DMS79 (cell line): ENCODE data around the gene SNTG2.

Source experiments
- DNase-seq: peaks from one replicate; lab custom pipeline; 2025; lab: John Stamatoyannopoulos, UW

SNTG2 gene

DNA sequence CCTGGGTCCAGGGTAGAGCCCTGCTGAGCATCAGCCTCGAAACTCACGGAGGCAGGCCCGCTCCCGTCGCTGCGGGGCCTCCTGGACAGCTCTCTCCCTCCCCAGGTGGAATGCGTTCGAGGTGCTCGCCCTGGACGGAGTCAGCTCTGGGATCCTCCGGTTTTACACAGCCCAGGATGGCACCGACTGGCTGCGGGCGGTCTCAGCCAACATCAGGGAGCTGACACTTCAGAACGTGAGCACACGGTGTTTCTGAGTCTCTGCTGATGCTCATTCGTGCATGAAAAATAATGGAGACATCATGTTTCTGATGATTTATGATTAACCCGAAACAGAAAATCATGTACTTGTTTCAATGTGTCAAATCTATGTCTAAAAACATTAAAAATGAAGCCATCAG is 287.1 kb downstream of the SNTG2 start:
- DNase-seq = no peak

DNA sequence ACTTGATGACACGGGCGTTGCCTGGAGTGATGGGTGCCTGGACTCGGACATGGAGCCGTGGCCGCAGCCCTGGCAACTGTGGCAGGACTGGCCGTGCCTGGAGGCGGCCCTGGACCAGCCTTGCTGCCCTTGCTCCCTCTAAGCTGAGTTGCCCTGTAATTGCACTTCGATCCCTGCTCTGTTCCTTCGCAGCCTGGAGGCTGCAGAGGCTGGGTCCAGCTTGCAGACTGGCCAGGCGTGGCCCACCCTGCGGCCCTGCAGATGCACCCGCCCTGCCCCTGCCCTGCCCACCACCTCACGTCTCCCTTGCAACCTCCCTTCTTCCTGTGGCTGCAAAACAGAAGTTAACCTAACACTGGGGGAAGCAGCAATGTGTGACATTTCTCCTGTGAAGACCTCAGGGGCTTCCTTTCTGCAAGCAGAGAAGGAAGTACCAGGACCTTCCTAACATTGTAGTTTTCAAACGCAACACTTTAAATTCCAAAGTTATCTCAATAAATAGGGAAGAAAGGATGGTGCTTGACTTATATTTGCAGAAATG is 288.0 kb downstream of the SNTG2 start:
- DNase-seq = no peak

DNA sequence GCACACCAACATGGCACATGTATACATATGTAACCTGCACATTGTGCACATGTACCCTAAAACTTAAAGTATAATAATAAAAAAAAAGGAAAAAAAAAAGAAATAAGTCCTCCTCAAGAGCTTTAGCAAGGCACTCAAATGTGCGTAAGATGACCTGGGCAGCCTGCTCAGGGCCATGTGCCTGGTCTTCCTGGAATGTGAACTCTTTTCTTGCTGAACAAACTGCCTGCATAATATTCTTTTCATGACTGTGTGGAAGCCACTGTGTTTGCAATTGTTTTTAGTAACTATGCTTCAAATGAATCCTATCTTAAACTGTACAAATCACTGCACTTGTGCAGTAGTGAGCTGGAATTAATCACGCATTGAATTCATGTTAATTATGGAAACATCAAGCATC is 294.5 kb downstream of the SNTG2 start:
- DNase-seq = no peak

DNA sequence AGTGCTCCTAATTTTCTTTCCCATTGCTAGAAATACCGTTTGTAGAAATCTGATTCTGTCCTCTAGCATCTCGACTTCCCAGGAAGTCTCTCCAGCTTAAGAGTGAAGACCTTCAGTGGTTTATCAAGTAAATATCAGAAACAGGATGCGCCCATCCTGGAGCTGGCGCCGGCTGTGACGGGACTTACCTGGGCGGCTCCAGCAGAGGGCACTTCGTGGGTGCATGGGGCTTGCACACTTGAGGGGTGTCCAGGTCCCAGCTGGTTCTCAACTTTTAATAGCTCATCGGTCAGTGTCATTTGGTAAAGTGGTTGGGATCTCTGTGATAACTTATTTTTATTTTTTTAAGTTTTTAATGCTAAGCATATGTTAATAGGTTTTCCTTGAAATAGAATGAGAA is 295.6 kb downstream of the SNTG2 start:
- no peak for DNase-seq

DNA sequence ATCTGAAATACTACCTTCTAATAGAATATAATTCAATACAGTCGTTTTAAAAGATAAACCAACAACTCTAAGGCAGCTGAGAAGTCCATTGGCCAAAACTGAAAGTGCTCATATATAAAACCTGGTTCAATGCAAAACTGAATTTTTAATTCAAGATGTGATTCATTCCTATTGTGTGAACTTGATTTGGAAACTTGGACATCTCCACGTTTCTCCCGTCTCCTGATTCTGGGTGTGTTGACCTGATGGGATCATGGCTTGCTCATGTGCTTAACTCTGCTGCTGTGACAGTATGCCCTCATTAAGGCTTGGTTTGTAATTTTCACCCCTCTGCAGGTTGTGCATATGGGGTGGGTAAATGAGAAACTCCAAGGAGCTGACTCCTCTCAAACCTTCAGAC is 296.3 kb downstream of the SNTG2 start:
- no peak for DNase-seq

DNA sequence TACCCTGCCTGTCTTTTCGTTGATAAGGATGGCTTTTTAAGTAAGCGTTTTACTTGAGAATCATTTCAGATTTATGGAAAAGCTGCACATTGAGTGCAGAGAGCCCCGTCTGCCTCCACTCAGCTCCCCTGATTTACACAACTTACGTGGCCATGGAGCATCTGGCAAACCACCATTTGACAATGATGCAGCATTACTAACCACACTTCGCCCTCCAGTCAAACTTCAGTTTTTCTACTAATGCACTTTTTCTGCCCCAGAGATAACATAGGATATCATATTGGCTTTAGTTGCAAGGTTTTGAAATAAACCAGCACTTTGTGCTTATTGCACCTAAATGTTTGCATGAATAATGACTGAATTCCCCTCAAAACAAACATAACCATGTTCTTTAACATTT is 297.5 kb downstream of the SNTG2 start:
- no peak for DNase-seq

DNA sequence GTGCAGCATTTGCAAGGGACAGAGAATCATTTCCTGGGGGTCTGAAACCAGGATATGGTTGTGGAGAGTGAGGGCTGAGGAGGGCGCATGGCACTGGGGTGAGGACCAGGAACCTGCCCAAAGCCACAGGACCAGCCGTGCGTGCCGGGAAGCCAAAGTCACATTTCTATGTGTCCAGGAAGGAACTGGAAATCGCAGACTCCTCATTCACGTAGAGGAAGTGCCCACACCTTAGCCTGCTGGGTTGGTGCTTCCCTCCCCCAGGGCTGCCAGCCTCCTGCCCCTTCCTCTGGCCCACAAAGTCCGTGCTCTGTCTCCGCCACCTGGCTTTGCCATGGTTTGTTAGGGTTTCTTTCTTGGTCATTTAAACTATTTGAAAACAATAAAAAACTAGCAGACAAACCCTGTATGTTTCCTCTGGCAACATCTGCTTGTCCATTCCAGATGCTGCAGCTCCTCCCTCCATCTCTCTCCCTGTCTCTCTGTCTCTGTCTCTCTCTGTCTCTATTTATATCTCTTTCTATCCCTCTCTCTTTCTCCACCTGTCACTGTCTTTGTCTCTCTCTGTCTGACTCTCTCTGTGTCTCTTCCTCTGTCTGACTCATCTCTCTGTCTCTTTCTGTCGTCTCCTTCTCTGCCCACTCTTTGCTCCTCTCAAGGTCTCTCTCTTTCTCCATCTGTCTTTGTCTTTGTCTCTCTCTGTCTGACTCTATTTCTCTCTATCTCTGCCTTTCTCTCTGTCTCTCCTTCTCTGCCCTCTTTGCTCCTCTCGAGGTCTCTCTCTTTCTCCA is 299.4 kb downstream of the SNTG2 start:
- no peak for DNase-seq

DNA sequence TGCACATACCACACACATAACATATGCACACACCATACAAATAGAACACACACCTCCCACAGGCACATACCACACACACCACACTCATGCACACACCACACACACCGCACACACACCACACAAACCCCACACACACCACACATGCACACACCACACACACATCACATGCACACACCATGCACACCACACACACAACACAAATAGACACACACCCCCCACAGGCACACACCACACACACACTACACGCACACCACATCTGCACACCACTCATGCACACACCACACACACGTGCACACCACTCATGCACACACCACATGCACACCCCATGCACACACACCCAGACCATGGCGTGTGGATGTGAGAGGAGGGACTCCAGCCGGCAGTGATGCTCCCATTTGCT is 300.9 kb downstream of the SNTG2 start:
- no peak for DNase-seq

DNA sequence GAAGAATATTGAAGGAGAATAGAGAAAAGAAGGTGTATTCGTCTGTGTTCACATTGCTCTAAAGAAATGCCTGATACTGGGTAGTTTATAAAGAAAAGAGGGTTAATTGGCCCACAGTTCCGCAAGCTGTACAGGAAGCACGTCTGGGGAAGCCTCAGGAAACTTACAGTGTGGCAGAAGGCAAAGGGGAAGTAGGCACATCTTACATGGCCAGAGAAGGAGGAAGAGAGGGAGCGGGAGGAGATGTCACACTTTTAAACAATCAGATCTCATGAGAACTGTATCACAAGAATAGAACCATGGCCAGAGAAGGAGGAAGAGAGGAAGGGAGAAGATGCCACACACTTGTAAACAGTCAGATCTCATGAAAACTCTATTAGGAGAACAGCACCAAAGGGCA is 303.0 kb downstream of the SNTG2 start:
- no peak for DNase-seq

DNA sequence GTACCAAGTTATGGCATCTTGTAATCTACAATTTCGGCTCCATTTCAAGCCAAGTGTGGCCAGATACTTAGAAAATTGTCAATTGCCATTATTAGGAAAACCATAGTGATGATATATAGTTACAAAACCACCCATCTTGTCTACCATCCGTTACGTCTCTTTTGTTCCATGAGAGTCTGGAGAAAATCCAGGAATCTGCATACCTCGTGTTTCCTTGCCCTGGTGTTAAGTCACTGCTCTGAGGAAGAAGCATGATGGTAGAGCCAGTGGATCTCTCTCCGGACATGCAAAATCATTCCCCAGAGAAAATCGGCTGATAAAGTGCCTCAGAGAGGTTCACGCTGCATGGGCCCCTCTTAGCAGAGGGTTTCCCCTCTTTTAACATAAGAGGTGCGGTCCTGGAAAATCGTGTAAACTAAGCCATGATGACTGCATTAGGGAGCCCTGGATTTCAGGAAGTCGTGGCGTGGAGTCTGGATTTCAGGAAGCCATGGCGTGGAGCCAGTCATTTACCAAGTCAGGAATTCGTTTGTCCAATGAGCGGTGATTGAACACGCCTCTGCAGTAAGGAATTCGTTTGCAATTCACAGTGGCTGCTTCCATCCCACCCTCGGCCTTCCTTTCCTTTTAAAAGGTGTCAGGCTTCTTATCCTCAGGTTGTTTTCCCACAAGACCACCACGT is 304.2 kb downstream of the SNTG2 start:
- DNase-seq = no peak

DNA sequence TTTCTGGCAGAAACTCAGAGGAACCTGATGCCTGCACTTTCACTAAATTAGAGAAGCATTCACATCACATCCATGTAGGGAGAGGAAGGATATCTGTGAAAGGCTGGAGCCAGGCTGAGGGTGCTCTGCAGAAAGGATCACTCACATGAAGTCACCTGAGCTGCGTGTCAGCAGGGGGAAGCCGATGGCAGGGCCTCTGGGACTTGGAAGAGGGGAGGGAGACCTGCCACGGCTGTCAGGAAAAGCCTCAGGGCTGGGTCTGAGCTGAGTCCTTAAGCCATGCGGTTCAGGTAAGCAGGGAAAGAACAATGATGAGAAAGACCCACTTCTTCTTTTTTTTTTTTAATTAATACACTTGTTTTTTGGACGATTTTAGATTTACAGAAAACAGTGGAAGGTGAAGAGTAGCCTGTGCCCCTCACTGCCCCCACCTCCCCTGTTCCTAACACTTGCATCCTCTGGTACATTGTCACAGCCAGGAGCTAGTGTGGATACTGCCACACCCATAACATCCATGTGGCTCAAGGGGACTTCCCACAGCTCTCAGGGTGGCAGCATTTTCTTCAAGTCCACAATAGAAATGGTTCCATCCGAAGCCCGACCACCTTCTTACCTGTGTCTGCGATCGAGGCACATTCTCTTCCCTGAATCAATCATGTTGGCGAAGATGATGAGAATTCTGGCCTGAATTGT is 306.1 kb downstream of the SNTG2 start:
- DNase-seq = no peak

DNA sequence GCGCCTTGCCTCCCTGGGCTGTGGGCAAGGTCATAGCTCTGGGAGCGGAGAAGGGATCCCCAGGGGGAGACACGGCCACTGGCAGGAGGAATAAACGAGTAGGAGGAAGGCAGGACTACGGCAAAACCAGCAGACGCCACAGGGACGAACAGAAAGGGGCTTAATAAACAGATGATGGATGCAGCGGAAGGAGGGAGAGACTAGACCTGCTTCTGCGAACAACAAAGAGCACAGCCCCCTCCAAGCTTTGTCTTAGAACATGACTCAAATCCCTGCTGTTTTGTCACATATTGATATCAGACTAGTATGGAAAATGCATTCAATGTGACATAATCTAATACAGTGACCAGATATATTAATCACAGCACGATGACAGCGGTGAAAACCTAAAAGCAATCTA is 306.7 kb downstream of the SNTG2 start:
- DNase-seq = no peak

DNA sequence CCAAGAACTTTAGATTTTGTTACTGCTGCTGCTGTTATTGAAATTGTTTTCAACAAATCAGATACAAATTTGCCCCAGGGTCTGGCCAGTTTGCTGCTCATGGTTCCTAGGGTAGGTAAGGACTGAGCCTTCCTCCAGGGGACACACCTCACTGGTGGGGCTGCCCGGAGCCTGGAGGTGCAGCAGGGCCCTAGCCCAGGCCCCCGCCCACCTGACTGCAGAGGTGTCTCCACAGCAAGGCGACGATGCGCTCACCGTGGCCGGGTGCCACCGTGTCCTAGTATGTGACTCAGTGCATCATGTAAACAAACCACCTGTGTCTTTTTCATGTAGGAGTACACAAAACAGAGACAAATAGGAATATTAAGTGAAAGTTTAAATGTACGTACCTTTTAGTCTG is 309.1 kb downstream of the SNTG2 start:
- DNase-seq = no peak

DNA sequence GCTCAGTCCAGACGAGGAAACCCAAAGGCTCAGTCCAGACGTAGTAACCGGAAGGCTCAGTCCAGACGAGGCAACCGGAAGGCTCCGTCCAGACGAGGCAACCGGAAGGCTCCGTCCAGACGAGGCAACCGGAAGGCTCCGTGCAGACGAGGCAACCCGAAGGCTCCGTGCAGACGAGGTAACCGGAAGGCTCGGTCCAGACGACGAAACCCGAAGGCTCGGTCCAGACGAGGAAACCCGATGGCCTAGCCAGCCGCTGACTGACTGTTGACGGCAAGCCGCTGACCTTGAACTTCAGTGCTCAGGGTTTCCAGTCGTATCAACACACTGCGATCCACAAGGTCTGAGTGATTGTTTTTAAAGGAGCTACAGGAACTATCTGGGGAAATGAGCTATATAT is 312.0 kb downstream of the SNTG2 start:
- DNase-seq = no peak

DNA sequence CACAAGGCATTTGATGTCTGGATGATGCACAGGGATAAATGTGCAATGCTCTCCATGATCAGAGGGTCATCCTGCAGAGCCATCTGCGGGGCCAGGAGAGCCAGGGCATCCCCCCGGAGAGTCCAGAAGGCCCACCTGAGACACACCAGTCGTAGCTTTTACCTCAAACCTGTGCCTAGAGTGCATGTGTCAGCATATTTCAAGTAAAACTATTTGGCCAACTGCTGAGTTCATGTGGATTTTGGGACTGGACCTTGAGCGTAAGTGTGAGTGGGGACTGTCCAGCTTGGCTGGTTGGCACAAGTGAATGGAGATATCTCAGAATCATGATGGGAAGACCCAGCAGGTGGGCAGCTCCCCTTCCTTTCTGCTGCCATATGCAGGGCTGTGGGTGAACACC is 314.8 kb downstream of the SNTG2 start:
- no peak for DNase-seq

DNA sequence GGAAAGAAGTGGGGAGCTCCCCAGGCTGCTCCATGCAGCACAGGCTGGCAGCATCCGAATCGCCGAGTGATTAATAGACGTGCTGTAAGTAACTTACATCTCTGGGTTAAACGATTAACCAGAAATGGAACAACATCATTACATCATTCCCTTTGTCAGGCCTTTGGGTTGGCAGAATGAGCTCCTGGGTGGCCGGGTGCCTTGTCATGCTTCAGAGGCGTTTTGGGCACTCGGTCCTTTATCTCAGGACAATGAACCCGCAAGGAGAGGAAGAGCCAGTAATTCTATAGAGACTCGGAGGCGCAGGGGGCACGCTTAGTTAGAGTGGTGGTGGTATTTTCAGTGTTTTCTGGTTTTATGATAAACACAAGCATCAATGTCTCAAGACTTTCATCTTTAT is 315.7 kb downstream of the SNTG2 start:
- no peak for DNase-seq

DNA sequence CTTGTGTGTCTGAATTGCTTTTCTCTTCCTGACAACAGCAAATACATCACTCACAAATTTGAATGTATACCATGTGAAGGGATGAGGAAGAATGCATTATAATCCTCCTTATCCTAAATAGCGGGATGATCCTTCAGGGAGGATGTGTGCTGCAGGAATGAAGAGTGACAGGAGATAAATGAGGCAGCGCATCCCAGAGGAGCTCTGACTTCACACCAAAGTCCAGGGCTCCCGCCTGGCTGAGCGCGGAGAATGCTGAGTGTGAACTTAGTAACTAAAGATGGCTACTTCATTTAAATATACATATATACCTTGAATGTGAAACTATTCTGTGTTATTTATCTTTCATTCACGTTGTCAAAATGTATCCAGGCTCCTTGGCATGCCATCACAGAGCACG is 317.4 kb downstream of the SNTG2 start:
- no peak for DNase-seq

DNA sequence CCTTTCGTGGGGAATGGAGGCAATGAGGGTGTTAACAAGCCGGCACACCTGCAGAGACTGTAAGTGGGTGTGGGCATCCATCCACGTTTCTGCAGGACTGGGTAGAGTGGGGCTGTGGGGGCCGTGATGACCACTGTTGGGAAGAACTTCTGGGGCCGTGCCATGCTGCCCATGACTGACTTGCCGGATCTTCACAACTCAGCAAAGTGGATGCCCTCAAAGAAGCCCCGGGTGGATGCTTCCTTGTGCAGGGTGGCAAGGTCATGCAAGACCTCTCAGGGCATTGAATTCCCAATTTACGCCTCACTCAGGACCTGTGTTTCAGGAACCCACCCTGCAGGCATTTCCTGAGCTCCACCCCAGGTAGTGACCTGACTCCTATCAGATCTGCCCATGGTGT is 319.2 kb downstream of the SNTG2 start:
- no peak for DNase-seq

DNA sequence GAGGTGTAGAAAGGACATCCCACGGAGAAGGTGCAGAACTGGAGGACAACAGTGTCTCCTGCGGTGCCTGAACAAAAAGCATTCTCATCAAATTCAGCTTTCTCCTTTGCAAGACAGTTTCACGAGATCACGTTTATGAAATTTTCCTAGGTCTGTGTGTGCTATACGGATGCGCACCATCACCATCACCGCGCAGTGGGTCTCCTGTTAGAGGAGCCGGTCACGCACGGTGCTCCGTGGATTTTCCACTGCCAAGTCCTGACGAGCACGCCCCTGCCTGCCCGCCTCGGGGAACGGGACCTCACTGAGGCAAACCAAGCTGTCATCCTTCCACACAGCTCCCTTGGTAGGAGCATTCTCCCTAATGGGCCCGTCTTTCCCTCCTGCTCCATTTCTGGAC is 322.2 kb downstream of the SNTG2 start:
- DNase-seq = no peak

DNA sequence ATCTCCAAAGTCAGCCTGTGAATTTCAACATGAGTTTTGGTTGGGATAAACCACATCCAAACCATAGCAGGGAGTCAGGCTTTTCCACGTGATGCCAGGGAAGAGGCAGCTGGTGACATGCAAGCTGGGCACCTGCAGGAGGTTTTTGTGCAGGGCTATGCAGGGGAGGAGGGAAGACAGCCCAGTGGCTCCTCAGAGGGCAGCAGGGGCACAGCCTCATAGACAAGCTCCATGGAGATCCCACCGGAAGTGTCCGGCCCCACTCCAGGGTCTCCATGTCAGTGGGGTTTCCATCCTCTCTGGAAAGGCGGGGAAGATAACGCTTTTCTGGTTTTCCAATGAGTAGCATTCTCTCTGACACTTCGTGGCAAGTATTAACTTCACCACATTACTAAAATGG is 327.0 kb downstream of the SNTG2 start:
- no peak for DNase-seq

DNA sequence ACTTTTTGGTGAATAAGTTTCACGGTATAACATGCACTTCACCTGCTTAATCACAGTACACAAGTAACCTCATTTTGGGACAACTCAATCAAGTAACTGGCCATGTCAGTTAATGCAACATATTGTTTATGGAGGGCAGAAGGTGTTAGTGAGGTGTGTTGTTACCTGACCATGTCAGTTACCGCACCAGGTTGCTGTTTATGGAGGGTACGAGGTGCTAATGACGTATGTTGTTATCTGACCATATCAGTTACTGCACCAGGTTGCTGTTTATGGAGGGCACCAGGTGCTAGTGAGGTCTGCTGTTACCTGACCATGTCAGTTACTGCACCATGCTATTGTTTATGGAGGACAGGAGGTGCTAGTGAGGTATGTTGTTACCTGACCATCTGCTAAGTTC is 327.5 kb downstream of the SNTG2 start:
- no peak for DNase-seq

DNA sequence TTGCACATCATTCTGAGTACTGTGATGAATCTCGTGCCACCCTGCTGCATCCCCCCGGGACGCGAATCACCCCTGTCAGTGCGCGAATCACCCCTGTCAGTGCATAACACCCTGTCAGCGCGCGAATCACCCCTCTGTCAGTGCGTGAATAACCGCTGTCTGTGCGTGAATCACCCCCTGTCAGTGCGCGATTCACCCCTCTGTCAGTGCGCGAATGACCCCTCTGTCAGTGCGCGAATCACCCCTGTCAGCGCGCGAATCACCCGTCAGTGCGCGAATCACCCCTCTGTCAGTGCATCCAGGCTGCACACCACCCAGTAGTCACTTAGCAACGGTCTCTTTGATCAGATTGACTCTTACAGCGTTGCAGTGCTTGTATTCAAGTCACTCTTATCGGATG is 328.2 kb downstream of the SNTG2 start:
- no peak for DNase-seq

DNA sequence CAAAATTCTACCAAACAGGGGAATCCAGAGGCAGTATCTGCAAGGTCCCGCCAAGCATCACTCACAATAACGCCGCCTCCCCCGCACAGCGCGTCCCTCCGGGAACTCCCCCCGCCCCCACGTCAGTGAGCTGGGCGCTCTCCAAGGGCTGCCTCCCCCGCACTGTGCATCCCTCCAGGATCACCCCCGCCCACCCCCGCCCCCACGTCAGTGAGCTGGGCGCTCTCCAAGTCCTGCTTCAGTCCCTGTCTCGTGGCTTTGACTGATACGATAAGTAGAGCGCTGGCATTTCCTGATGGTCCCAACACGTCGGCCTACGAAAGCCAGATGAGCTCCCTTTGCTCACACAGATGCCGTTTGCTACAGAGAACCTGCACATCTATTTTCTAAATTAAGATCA is 331.9 kb downstream of the SNTG2 start:
- no peak for DNase-seq
